ENCODE results near the gene JAG1. TPM values are rescaled to one million over a fixed set of nuclear protein-coding genes. Genes with fewer than 3 reads are reported as not detected.

The JAG1 gene
- total and polyA plus RNA-seq, 4 donors = 11.9 to 70.3 (median 46.8) TPM

GRCh38 chr20:10635476-10636208, 38.2 kb downstream of the JAG1 start:
- Histone ChIP-seq H3K9ac (ENCODE audit: insufficient read depth in 1 of 2, low read length in 2 of 2) (no peak overlapping the region), H3K27ac (ENCODE audit: low read depth in 1 of 2, low read length in 1 of 2) (peak overlapping the region in 1 of 2 donors; percentile 9), H3K27me3 (ENCODE audit: control insufficient read depth in 3 of 3, insufficient read depth in 3 of 3, low read length in 2 of 3) (no peaks in the 10 kb centered on the region), H3K4me3 (no peak overlapping the region), H3K9me3 (ENCODE audit: control insufficient read depth in 4 of 4, insufficient read depth in 3 of 4, low read length in 3 of 4) (peaks cover 0 to 2% (median 0%) of the 10 kb centered on the region in 4 donors), H3K4me1 (ENCODE audit: control insufficient read depth in 5 of 5, insufficient read depth in 5 of 5, low read length in 5 of 5) (peaks cover 6 to 24% (median 8%) of the 10 kb centered on the region in 5 donors), H3K36me3 (ENCODE audit: control insufficient read depth in 4 of 4, insufficient read depth in 4 of 4, low read length in 4 of 4) (peaks cover 4 to 24% (median 17%) of the 10 kb centered on the region in 4 donors)
- no peak for TF ChIP-seq CTCF (IDR thresholded peaks at IDR 0.05; ENCODE audit: control extremely low read depth, extremely low read depth)
- WGBS, 2 donors = 86 to 95% methylated on average over 5 of the region's 5 CpGs
- no peak for DNase-seq
- no peak for ATAC-seq (ENCODE audit: insufficient read depth, low FRiP score)

GRCh38 chr20:10634683-10635411, 39.0 kb downstream of the JAG1 start:
- Histone ChIP-seq H3K9ac (ENCODE audit: insufficient read depth in 1 of 2, low read length in 2 of 2) (no peak overlapping the region), H3K27me3 (ENCODE audit: control insufficient read depth in 3 of 3, insufficient read depth in 3 of 3, low read length in 2 of 3) (no peaks in the 10 kb centered on the region), H3K4me1 (ENCODE audit: control insufficient read depth in 5 of 5, insufficient read depth in 5 of 5, low read length in 5 of 5) (peaks cover 6 to 24% (median 8%) of the 10 kb centered on the region in 5 donors), H3K27ac (ENCODE audit: low read depth in 1 of 2, low read length in 1 of 2) (peak overlapping the region in 1 of 2 donors; percentile 28), H3K9me3 (ENCODE audit: control insufficient read depth in 4 of 4, insufficient read depth in 3 of 4, low read length in 3 of 4) (peaks cover 0 to 4% (median 0%) of the 10 kb centered on the region in 4 donors), H3K4me3 (no peak overlapping the region), H3K36me3 (ENCODE audit: control insufficient read depth in 4 of 4, insufficient read depth in 4 of 4, low read length in 4 of 4) (peaks cover 4 to 20% (median 9%) of the 10 kb centered on the region in 4 donors)
- no peak for DNase-seq
- WGBS, 2 donors = 86 to 88% methylated on average over 11 of the region's 11 CpGs
- no peak for ATAC-seq (ENCODE audit: insufficient read depth, low FRiP score)
- TF ChIP-seq CTCF (IDR thresholded peaks at IDR 0.05; ENCODE audit: control extremely low read depth, extremely low read depth) = no peak

GRCh38 chr20:10634211-10634610, 39.6 kb downstream of the JAG1 start:
- Histone ChIP-seq H3K36me3 (ENCODE audit: control insufficient read depth in 4 of 4, insufficient read depth in 4 of 4, low read length in 4 of 4) (peaks cover under 1 to 14% (median 5%) of the 10 kb centered on the region in 4 donors), H3K27me3 (ENCODE audit: control insufficient read depth in 3 of 3, insufficient read depth in 3 of 3, low read length in 2 of 3) (no peaks in the 10 kb centered on the region), H3K4me1 (ENCODE audit: control insufficient read depth in 5 of 5, insufficient read depth in 5 of 5, low read length in 5 of 5) (peaks cover 6 to 24% (median 8%) of the 10 kb centered on the region in 5 donors), H3K27ac (ENCODE audit: low read depth in 1 of 2, low read length in 1 of 2) (no peak overlapping the region), H3K9me3 (ENCODE audit: control insufficient read depth in 4 of 4, insufficient read depth in 3 of 4, low read length in 3 of 4) (peaks cover 0 to 4% (median 0%) of the 10 kb centered on the region in 4 donors), H3K4me3 (no peak overlapping the region), H3K9ac (ENCODE audit: insufficient read depth in 1 of 2, low read length in 2 of 2) (no peak overlapping the region)
- TF ChIP-seq CTCF (IDR thresholded peaks at IDR 0.05; ENCODE audit: control extremely low read depth, extremely low read depth) = no peak
- DNase-seq = no peak
- 82 to 89% methylated on average over 5 of the region's 5 CpGs for WGBS, 2 donors
- ATAC-seq (ENCODE audit: insufficient read depth, low FRiP score) = no peak
